Stromal cell of bone marrow (primary cell): ENCODE data around the gene GPR63.
"Not testable (repeated sequence)": the region's sequence is repeated elsewhere in the genome, so short reads cannot be mapped to it uniquely, and the experiment has no call there.

Source experiments
- DNase-seq: peaks from one replicate; pipeline ENCODE4 v3.0.0-alpha.2; 2012; ENCODE audit warnings: low read depth

Gene GPR63, protein sequence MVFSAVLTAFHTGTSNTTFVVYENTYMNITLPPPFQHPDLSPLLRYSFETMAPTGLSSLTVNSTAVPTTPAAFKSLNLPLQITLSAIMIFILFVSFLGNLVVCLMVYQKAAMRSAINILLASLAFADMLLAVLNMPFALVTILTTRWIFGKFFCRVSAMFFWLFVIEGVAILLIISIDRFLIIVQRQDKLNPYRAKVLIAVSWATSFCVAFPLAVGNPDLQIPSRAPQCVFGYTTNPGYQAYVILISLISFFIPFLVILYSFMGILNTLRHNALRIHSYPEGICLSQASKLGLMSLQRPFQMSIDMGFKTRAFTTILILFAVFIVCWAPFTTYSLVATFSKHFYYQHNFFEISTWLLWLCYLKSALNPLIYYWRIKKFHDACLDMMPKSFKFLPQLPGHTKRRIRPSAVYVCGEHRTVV

DNA sequence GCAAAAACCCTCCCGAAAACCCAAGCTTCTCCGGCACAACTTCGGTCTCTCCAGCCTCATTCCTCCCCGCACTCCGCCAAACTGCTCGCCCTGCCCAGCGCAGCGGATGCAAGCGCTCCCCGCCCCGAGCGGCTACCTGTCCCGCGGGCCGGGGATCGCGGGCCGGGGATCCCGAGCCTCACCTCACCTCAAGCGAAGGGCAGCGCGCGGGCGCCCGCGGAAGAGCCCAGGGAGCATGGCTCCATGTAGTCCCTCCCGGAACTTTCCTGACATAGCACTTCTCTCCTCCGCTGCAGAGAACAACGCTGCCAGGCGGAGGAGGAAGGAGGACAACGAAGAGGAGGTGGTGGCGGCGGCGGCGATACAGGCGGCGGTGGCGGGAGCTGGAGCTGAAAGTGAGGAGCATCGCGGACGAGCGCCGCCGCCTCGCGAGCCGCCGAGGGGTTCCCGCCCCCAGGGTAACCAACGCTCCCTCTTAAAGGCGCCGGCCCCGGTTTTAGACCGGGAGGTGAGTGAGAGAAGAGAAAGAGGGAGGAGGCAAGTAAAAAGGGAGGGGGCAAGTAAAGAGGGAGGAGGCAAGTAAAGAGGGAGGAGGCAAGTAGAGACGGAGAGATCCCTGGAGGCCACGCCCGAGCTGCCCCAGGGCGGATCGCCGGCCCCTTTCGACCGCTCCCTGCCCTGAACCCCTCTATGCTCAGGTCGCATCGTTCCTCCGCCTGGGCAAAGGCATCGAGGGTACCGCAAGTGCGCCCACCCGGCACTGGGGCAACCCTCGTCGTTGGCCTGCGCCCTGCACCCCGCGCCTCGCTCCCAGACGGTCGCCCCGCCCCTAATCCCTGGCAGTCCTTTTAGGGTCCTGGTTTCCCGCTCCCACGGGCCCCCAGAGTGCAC, at the start of gene GPR63:
Gene GPR63, minus strand, starts transcription at position 397 of the 891 bp plus-strand sequence. CDS start 37,746 bp downstream, outside the sequence.
- peak; percentile 12 for DNase-seq

DNA sequence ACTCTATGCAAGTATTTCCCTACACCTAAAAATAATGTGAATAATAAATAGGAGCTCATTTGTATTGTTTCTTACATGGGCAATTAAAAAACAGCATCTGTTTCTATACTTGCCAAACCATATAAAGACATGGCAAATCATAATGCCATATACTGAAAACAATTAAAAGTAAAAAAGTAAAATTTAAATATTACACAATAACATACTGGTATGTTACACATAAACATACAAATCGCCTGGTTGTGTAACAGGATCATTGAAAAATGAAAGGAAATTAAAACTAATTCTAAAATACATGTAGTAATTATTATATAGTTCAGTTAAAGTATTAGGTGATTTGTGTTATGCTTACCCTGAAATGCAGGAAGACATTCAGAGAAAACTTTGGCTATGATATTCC, 49.2 kb upstream of the GPR63 start:
- no peak for DNase-seq

DNA sequence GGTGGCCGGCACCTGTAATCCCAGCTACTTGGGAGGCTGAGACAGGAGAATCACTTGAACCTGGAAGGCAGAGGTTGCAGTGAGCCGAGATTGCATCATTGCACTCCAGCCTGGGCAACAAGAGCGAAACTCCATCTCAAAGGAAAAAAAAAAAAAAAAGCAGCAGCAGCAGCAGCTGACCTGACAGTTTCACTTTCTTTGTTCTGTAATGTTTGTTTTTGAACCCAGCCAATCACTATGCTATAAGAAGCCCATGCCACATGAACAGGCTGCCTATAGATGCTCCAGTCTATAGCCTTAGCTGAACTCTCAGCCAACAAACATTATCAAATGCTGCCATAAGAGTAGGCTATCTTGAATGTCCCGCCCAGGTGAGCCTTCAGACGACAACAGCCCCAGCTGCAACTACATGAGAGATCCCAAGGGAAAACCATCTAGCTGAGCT, 47.9 kb upstream of the GPR63 start:
- not testable (repeated sequence) for DNase-seq

DNA sequence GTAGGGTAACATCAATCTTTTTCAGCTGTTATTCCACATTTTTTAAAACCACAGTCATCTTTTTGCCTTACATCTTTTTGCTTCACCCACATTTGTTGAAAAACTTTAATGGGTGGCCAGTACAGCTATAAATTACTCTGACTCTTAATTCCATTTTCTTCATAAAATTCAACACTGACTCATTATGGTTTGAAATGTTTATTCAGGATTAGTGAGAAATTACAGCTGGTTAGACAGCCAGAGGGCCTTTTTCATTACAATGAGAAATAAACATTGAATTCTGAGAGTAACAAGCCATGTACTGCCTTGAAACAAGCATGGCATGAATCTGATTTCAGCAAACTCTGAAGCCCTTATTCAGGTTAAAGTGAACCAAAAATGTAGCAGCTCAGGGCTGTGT, 40.9 kb upstream of the GPR63 start:
- no peak for DNase-seq

DNA sequence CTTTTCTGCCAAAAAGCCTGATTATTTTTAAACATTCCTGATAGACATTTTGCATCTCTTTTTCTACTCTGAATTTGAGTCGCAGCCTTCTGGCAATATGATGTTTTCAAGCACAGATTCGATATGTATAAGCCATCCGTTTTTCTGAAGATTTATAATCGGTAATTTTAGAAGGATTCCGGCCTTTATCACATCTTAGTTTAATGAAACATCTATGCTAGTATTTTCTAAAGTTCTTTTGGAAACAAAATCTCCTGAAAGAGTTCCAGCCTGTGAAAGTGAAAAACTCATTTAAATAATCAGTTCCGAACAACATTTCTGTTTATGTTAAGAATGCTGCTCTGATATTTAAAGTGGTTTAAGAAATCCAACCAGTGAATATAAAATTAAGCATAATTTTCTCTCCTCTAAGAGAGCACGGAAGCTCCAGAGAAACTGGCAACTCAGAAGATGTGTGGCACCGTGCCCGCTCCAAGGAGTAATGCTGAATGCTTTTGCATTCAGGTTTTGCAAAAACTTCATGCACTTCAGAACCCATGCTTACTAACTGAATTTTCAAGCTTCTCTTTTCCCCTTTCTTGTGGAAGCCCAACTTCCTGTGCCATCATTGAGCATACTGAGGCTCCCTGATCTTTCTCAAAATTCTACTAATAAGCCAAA, 39.7 kb upstream of the GPR63 start:
- no peak for DNase-seq

DNA sequence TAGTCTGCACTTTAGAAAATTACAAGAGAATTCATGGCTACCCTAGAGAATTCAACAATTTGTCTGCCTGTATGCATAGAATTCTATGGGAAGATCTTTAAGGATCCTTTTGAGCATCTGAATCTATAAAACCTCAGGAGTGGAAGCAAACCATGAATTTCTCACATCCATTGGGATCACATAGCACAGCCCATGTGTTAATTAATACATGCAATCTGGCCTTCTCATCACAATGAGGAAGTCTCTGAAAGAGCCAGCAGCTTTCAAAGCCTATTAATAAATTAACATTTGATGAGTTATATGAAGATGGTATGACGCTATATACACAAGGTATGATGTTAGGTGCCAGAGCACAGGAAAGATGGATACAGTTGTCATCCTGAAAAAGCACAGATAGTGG, 35.7 kb upstream of the GPR63 start:
- DNase-seq: no peak

DNA sequence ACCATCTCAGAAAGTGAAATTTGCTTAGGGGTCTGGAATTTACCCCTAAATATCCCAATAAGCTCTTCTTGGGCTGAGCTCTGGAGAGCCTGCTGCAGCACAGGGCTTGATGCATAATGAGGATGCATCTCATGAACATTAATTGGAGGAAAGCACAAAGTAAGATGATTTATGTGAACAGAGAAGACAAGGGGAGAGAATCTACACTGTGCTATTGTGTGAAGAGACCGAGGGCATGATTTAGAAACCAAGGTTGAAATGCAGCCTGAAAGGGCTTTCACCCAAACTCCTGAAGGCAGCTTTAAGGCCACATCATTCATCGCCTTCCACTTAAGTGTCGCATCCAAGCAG, 27.8 kb upstream of the GPR63 start:
- DNase-seq: no peak

DNA sequence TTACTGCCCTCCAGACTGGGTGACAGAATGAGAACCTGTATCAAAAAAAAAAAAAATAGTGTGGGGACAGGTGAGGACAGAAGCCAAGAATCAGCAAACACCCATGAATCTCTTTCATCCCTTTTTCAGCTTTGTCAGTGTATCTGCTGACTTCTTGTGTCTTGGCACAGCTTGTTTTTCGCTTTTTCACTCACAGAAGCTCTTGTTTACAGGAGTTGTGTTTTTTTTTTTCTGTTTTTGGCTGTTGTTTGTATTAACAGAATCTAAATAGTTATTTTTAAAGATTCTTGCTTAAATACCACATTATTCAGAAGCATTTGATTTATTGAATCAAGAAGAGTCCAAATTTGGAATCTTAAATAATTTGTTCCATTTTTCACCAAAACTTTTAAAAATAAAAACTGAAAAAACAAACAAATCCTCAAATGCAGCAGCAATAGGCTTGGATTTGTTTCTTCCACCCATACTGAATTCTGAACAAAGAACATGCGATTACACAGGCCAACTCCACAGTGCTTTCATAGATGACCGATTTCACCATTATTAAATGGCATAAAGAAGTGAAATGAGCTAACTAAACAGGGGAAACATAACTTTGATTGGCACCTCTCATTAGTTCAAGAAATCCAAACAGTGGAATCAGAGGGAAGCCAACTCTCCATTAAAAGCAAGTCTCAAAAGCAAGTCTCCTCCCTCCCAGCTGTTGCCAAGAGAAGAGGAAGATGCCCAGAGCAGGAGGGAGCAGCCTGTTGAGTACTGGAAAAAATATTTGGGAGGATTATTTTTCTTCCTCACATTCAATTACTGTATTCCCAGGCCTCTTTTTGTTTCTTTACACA, 27.2 kb upstream of the GPR63 start:
- no peak for DNase-seq

DNA sequence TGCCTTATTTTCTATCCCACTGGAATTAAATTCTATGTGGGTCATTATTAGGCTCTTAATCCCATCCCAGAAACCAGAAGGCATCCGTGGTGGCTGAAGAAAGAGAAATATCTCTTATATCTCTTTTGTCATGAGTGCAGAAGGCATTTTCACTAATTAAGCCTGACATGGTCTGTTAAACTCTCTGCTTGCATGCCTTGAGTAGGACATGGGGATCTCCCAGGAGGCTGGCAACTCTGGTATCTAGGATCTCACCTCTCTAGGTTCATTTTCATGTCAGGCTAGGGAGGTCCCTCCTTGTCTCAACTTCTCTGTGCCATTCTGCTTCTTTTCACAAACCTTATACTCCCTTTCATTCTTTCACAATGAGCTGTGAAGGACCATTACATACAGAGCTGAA, 25.3 kb upstream of the GPR63 start:
- no peak for DNase-seq

DNA sequence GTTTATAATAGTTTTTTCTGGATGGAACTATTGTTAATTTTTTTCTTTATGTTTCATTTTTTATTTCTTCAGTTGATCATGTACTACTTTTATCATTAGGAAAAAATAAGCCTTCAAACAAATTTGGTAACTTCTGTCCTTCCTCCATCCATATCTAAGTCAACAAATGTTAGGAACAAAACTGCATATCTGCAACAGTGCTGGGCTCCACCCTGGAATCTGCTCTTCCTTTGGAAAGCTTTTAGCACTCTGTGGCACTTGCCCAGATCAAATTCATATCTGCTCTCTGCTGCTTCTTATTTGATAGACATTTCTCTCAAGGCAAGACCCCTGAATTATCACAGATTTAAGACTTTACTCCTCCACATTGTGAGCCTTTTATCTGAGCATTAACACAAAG, 24.3 kb upstream of the GPR63 start:
- DNase-seq: no peak

DNA sequence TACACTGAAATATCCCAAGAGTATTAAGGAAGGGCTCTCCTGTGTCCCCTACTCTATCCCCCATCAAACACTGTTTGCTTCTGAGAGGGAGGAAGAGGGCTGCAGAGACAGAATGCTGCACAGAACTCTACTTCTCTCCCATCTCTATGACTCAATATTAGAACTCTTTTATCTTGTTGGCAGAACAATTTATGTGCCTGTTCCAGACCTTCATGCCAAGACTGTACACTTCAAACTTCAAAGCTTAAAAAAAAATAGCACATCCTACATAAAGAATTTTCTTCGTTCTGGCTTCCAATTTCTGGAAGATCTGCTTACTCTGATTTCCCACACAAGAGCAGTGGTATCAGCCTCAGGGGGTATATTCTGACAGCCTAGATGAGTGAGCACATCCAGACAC, 19.6 kb upstream of the GPR63 start:
- DNase-seq: no peak

DNA sequence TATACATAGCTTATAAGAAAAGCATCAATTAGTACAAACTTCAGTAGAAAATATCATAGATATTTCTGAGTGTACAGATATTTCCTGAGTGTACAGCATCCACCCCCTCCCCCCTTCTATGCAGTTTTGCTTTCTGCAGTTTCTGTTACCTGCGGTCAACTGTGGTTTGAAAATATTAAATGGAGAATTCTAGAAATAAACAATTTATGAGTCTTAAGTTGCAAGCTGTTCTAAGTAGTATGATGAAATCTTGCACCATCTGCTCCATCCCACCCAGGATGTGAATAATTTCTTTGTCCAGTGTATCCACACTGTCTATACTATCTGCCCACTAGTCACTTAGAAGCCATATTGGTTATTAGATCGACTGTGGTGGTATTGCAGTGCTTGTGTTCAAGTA, 15.8 kb upstream of the GPR63 start:
- no peak for DNase-seq

DNA sequence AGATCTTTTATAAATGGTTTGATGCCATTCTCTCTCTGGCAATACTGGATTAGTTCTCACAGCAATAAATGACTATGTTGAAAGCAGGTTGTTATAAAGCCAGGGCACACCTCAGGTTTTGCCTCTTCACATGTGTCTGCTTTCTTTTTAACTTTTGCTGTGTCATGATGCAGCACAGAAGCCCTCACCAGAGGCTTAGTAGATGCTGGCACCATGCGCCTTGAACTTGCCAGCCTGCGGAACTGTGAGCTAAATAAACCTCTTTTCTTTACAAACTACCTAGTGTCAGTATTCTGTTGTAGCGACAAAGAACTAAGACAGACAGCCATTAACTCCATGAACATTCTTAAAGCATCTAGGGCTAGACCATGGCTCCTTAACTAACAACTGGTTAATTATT, 15.3 kb upstream of the GPR63 start:
- DNase-seq: no peak

DNA sequence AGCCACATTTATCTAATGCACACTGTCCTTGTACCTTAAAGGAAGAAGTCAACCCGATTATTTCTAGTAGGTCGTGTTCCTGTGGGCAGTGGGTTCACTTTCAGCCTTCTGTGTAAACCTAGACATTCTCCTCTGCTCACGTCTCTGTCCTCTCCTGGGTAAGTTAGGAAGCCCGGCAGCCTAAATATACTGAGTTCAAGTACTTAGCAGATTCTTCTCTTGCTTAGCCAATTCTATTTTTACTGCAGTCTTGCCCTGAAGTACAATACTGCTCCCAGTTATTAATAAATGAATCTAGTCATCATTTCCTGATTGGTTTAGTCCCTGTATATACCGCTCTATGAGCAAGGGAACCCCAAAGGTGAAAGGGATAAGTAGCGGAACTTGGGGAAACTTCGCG, 14.6 kb upstream of the GPR63 start:
- no peak for DNase-seq

DNA sequence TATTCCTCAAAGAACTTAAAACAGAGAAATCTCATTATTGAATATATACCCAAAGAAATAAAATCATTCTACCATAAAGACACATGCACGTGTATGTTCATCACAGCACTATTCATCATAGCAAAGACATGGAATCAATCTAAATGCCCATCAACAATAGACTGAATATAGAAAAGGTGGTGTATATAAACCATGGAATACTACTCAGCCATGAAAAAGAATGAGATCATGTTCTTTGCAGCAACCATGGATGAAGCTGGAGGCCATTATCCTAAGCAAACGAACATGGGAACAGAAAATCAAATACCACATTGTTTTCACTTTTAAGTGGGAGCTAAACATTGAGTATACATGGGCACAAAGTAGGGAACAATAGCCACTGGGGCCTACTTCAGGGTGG, 12.3 kb upstream of the GPR63 start:
- no peak for DNase-seq

DNA sequence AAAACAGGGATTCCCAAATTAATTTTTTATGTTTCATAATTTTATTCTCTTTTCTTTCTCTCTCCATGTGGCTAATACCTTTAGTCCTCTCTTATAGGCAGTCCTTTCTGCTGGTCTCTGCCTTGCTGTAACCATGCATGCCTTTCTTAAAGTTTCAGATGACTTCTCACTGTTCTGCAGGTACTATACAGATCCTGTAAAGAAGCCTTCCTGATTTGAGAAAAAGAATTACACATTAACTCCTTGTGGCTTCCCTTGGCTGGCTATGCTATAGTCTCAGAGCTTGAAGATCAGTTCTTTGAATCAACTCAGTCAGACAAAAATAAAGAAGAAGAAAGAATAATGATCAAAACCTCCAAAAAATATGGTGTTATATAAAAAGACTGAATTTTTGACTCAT, 7.3 kb upstream of the GPR63 start:
- DNase-seq: no peak

DNA sequence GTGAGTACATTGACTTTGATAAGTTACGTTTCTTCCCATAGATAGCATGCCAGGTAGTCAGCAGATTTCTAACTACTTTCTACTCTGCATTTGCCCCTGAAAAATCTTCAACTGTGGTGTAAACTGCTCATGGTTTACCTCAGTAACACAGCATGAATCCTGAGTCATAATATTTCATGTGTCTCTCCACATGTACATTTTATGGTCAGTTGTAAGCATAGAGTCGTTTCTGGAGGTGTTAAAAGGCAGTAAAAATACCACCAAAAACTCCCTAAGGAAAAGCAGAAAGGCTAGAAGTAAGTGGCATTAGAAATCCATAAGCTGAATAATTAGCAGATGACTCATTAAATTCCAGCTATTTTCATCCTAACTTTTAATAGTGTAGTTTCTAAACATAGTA, 4.1 kb upstream of the GPR63 start:
- no peak for DNase-seq

DNA sequence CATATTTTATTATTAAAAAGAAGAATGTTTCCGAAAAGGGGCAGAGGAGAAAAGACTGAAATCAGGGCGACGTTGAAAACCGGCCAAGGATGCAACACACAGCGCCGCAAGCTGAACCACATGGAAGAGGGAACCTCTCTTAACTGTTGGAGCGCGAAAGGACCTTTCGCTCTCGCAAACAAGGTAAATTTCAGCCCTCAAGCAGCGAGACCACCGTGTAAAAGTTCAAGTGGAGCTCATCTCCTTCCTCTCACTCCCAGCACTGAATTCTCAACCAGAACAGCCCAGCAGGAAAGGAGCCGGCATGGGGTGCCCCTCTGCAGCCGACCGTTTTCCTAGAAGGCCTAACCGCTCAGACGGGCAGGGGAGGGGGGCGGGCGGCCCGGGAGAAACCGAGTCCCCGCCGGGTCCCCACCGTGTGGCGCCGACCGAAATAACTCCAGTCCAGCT, 621 bp downstream of the GPR63 start:
- no peak for DNase-seq

DNA sequence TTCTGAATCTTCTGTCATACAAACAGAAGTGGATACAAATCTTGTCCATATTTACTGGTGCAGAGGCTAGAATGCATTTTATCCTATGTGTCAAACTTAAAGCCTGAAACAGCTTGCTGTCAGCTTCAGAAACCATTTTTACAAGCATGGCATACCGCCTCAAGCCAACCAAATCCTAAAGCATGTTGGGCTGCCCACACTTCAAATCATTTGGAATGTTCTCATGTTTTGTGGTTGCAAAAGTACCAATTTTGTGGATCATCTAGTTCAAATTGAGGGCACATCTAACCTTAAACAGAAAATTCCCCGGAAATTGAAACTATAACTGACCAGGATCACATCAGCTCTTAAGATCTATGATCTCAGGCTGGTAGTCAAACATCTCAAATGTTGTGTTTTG, 3.2 kb downstream of the GPR63 start:
- no peak for DNase-seq

DNA sequence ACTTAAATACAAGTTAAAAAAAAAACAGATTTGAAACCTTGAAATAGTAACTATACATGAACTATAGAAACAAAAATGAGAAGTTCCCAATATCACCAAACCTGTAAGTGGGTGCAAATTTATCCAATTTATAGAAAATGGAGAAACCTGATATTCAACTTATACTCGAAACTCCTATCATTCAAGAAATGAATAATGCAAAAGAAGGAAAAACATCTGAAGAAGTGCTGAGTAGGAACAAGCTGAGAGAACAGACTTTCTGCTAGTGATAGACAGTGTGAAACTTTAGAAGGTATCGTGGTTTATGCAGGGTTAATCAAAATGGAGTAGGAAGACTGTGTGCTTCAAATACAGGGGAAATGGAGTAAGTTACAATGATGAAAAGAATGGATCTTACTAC, 4.5 kb downstream of the GPR63 start:
- DNase-seq: no peak

DNA sequence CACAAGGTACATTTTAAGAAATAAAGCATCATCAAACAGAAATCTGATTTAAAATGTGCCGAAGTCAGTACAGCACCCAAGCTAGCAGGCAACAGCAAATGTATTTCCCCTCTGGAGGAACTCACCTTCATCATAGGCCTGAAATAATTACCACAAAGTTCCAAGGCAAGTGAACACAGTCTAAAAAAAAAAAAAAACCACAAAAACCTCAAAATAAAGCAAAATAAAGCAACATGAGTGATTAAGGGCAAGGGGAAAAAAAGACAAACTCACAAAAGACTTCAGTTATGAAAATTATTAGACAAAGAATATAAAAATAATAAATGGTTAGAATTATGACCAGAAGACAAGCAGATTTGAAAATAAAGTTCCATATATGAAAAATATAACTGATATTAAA, 10.4 kb downstream of the GPR63 start:
- DNase-seq: no peak

DNA sequence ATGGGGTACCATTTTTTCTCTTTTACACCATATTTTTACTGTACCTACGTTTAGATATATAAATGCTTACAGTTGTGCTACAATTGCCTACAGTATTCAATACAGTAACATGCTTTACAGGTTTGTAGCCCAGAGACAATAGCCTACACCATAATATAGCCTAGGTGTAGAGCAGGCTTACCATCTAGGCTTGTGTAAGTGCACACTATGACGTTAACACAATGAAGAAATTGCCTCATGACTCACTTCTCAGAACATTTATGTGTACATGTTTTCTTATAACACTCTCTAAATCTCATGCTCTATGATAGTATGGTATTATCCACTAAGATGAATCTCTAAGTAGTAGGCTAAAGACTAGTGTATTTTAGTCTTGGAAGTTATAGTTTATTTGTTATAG, 13.5 kb downstream of the GPR63 start:
- no peak for DNase-seq
